HepG2 (cell line): ENCODE results near the gene CES5A. TPM values are rescaled to one million over a fixed set of nuclear protein-coding genes. Genes with fewer than 3 reads are reported as not detected.

Experiments
- ATAC-seq: fragments of 200-7000 bp; cut with Tn5 transposase; 3 replicates; pipeline ENCODE4 v1.9.1; 2020; ENCODE audit warnings: mild to moderate bottlenecking, moderate library complexity
- BruUV-seq: library from RNA; stranded (reverse); fragments of 400-500 nt; replicated peaks from 2 replicates; lab custom pipeline; 2021; lab: Mats Ljungman, UMichigan
- CTCF ChIA-PET: fragments of 300-600 bp; formaldehyde crosslinking; extraction: SDS; loops from one replicate; lab custom pipeline; 2021; ENCODE audit warnings: low total read pairs, inconsistent platforms, low intra/inter-chr PET ratio; lab: Yijun Ruan, JAX
- POLR2A ChIA-PET: fragments of 350-600 bp; sonication (Branson Sonifier 250); formaldehyde crosslinking; loops from one replicate; lab custom pipeline; 2020; ENCODE audit warnings: antibody characterized with exemption, inconsistent platforms; lab: Yijun Ruan, JAX
- DNase-seq: peaks from one replicate; pipeline ENCODE4 v3.0.0-alpha.2; 2015; ENCODE audit warnings: low spot score
- FAIRE-seq: peaks from 3 replicates; lab custom pipeline; 2011; peaks lifted over from hg19 to GRCh38; lab: Jason Lieb, UNC
- H2AFZ ChIP-seq: one replicate; pipeline ENCODE4 v1.6.1; 2011; ENCODE audit warnings: low read length, inconsistent platforms
- H3K27ac ChIP-seq: fragments of 300-600 bp; 3 replicates; pipeline ENCODE4 v1.8.0; 2011; ENCODE audit warnings: mixed run types, mild to moderate bottlenecking, mixed read lengths, low read length, inconsistent platforms; ENCODE audit not compliant: insufficient read depth; ENCODE audit errors: extremely low read length
- H3K27me3 ChIP-seq, 2 experiments: fragments of 200-600 bp in 1 of 2; 2 replicates in 1 of 2; 3 replicates in 1 of 2; pipeline versions ENCODE4 v1.6.0 to v1.8.0; 2011; ENCODE audit warnings: low read length in 2 of 2, mild to moderate bottlenecking in 2 of 2, moderate library complexity in 2 of 2, inconsistent platforms in 1 of 2; ENCODE audit not compliant: insufficient read depth in 2 of 2, control insufficient read depth in 1 of 2
- H3K36me3 ChIP-seq, 2 experiments: fragments of 200-600 bp in 1 of 2; replicated peaks in 1 of 2; 2 replicates in 1 of 2; 3 replicates in 1 of 2; pipeline versions ENCODE4 v1.5.1 to v1.8.0; 2011; ENCODE audit warnings: low read length in 2 of 2, inconsistent platforms in 1 of 2; ENCODE audit not compliant: insufficient read depth in 2 of 2, control insufficient read depth in 1 of 2
- H3K4me1 ChIP-seq: 2 replicates; pipeline ENCODE4 v1.5.1; 2012; ENCODE audit warnings: low read length, inconsistent platforms; ENCODE audit not compliant: insufficient read depth
- H3K4me2 ChIP-seq: 2 replicates; pipeline ENCODE4 v1.6.0; 2011; ENCODE audit warnings: low read depth, low read length, inconsistent platforms
- H3K4me3 ChIP-seq, 3 experiments: fragments of 200-600 bp in 1 of 3; sonication (generic), shearing (Covaris generic) in 1 of 3; replicated peaks in 1 of 3; 2 replicates each; pipeline ENCODE4 v1.5.1; 2011 to 2016; ENCODE audit warnings: low read length in 3 of 3, inconsistent platforms in 2 of 3, low read depth in 2 of 3, mild to moderate bottlenecking in 2 of 3, control low read depth in 1 of 3, mixed read lengths in 1 of 3; ENCODE audit not compliant: insufficient read depth in 1 of 3
- H3K79me2 ChIP-seq: one replicate; pipeline ENCODE4 v1.6.1; 2011; ENCODE audit warnings: low read length, inconsistent platforms; ENCODE audit not compliant: insufficient read depth
- H3K9ac ChIP-seq: 2 replicates; pipeline ENCODE4 v1.6.0; 2011; ENCODE audit warnings: mild to moderate bottlenecking, low read depth, low read length, inconsistent platforms; ENCODE audit not compliant: insufficient read depth
- H3K9me3 ChIP-seq: 2 replicates; pipeline ENCODE4 v1.5.1; 2012; ENCODE audit warnings: mild to moderate bottlenecking, low read length
- H4K20me1 ChIP-seq: 2 replicates; pipeline ENCODE4 v1.6.0; 2011; ENCODE audit warnings: inconsistent platforms, mild to moderate bottlenecking, low read length, moderate library complexity; ENCODE audit not compliant: insufficient read depth
- AHR ChIP-seq: IDR thresholded peaks from 2 replicates; pipeline ENCODE4 v1.6.1; 2018; ENCODE audit warnings: missing genetic modification reagents, missing compliant biosample characterization
- KLF16 ChIP-seq, 2 experiments: sonication (generic) in 1 of 2; formaldehyde crosslinking in 1 of 2; IDR thresholded peaks; 2 replicates each; pipeline versions ENCODE4 v1.6.1 to v1.8.0; 2016 to 2023; ENCODE audit warnings: missing genetic modification reagents in 2 of 2, missing compliant biosample characterization in 1 of 2
- RXRA ChIP-seq: sonication (generic); formaldehyde crosslinking; IDR thresholded peaks from 2 replicates; pipeline ENCODE4 v1.5.1; 2020; ENCODE audit warnings: missing genetic modification reagents
- ZNF570 ChIP-seq: sonication (generic); formaldehyde crosslinking; IDR thresholded peaks from 2 replicates; pipeline ENCODE4 v1.4.0; 2020; ENCODE audit warnings: mild to moderate bottlenecking, missing genetic modification reagents, borderline replicate concordance
- ZNF720 ChIP-seq: sonication (generic); formaldehyde crosslinking; IDR thresholded peaks from 2 replicates; pipeline ENCODE4 v1.4.0; 2020; ENCODE audit warnings: missing genetic modification reagents
- ZNF788 ChIP-seq: sonication (generic); formaldehyde crosslinking; IDR thresholded peaks from 2 replicates; pipeline ENCODE4 v1.5.0; 2020; ENCODE audit warnings: mild to moderate bottlenecking, missing genetic modification reagents, borderline replicate concordance
- WGBS: methylation state at CpG from one replicate; pipeline ENCODE4 v1.1.6; 2017; ENCODE audit warnings: low lambda C conversion rate; 5-methylcytosine and 5-hydroxymethylcytosine counted together
- in situ Hi-C: cut with HindIII; loops from 2 replicates; pipeline ENCODE4 v1.10.0; 2017; ENCODE audit warnings: low pct_unique_long_range_greater_than_20kb; ENCODE audit not compliant: extremely low pct_ligation_motif_present
- intact Hi-C: fragments of 100-400 bp; cut with micrococcal nuclease; formaldehyde crosslinking; loops from one replicate; pipeline ENCODE4 v1.10.0; 2022; ENCODE audit not compliant: unreplicated experiment
- polyA plus RNA-seq, 8 experiments: library from polyadenylated mRNA; depleted of rRNA in 3 of 8; stranded (reverse) in 7 of 8; unstranded in 1 of 8; fragments of >200 nt; fragmentation: Illumina TruSeq in 4 of 8; extraction: Trizol in 4 of 8; gene quantifications; 2 replicates each; pipeline versions ENCODE4 v1.2.1 to v1.2.3, GENCODE V29; 2011 to 2016; ENCODE audit warnings: low read depth in 4 of 8, missing spikeins in 1 of 8, mixed read lengths in 1 of 8; ENCODE audit not compliant: insufficient read depth in 1 of 8
- total RNA-seq, 5 experiments: library from RNA; depleted of rRNA; stranded (reverse); fragments of >200 nt; fragmentation: Illumina TruSeq; extraction: Trizol; gene quantifications; 2 replicates each; pipeline ENCODE4 v1.2.3, GENCODE V29; 2016; ENCODE audit warnings: low read depth in 1 of 5
- TF ChIP-seq, protein P1 (sequence below): sonication (generic); formaldehyde crosslinking; IDR thresholded peaks from 2 replicates; pipeline ENCODE4 v1.5.0; 2020; ENCODE audit warnings: missing genetic modification reagents
- TF ChIP-seq, protein P2 (sequence below): sonication (generic); formaldehyde crosslinking; IDR thresholded peaks from 2 replicates; pipeline ENCODE4 v1.5.0; 2020; ENCODE audit warnings: mild to moderate bottlenecking, missing genetic modification reagents

CES5A gene
- total and polyA plus RNA-seq, 2 of the 13 experiments (the other 11 are each of a cell fraction or from before 2014, with no cell fraction given): not detected

DNA sequence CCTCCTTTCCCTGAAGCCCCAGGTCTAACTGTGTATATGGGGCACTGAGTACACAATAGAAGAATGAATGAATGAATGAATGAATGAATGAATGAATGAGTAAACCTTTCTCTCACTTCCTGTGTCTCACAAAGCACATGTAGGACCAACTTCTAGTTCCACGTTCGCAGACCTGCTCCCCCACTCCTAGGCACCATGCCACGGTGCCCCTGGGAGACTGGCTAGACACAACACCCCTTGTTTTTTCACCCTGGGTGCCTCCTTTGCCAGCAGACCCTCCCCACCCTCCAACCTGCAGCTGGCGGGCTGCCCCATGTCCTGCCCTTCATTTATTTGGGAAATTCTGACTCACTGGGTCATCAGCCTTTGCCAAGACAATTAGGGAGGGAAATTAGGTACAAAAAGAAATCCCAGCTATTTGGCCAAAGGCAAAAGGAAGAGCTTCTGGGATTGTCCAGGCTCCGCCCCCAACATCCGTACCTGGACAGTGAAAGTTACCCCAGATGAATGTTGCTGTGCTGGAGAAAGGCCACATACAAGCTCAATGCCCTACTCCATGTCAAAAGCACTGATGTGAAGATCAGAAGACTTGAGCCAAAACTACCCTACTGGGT lies 50.0 kb downstream of the CES5A start:
- intact Hi-C loops (no loop called here), in situ Hi-C loops (no loop called here)
- FAIRE-seq (no peak), DNase-seq (no peak), ATAC-seq (no peak)
- BruUV-seq: no TSS peak
- POLR2A ChIA-PET: no interaction called here
- no peaks in the 10 kb centered on the region for H3K9me3 ChIP-seq
- 98% methylated on average over 6 of the region's 6 CpGs for WGBS
- no peaks in the 10 kb centered on the region for H4K20me1 ChIP-seq
- CTCF ChIA-PET: no interaction called here
- no peaks in the 10 kb centered on the region for H3K27me3 ChIP-seq
- no peak overlapping the region for H2AFZ ChIP-seq
- H3K36me3 ChIP-seq: peaks cover 10 to 57% of the 10 kb centered on the region in 2 experiments; a peak in 4 of 5 replicates
- H3K4me3 ChIP-seq: no peak overlapping the region
- H3K4me2 ChIP-seq: no peak overlapping the region
- no peaks in the 10 kb centered on the region for H3K4me1 ChIP-seq
- H3K79me2 ChIP-seq: no peaks in the 10 kb centered on the region
- TF ChIP-seq, protein P1, sequence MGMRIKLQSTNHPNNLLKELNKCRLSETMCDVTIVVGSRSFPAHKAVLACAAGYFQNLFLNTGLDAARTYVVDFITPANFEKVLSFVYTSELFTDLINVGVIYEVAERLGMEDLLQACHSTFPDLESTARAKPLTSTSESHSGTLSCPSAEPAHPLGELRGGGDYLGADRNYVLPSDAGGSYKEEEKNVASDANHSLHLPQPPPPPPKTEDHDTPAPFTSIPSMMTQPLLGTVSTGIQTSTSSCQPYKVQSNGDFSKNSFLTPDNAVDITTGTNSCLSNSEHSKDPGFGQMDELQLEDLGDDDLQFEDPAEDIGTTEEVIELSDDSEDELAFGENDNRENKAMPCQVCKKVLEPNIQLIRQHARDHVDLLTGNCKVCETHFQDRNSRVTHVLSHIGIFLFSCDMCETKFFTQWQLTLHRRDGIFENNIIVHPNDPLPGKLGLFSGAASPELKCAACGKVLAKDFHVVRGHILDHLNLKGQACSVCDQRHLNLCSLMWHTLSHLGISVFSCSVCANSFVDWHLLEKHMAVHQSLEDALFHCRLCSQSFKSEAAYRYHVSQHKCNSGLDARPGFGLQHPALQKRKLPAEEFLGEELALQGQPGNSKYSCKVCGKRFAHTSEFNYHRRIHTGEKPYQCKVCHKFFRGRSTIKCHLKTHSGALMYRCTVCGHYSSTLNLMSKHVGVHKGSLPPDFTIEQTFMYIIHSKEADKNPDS (CRISPR knock-in tag): no peak
- H3K9ac ChIP-seq: no peak overlapping the region
- no peak overlapping the region for H3K27ac ChIP-seq

DNA sequence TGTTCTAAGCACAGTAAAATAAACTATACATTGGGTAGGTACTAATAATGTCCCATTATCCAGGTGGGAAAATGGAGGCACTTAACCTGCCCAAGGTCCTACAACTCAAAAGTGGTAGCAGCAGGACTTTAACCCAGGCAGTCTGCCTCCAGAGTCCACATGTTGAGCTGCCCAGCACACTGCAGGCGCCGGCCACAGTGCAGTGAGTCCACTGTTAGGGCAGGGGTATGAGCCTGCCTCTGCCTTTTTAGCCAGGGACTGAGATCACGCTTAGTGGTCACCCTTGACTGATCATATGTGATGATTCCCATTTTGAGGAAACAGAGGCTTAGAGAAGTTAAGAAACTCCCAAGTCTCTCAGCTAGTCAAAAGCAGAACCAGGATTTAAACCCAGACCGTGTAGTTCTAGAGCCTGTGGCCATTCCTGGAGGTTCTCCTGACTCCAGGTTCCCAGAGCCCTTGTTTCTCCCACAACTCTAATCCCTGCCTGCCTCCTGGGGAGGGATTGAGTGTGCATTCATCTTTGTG lies 50.6 kb downstream of the CES5A start:
- FAIRE-seq: no peak
- no peak for ATAC-seq
- no peak overlapping the region for H3K4me2 ChIP-seq
- DNase-seq: no peak
- 100% methylated on average over 2 of the region's 4 CpGs for WGBS
- no peaks in the 10 kb centered on the region for H3K27me3 ChIP-seq
- H3K9ac ChIP-seq: no peak overlapping the region
- ChIA-PET CTCF (no interaction called here), POLR2A (no interaction called here)
- no TSS peak for BruUV-seq
- no peak overlapping the region for H3K27ac ChIP-seq
- intact Hi-C loops: no loop called here
- no peaks in the 10 kb centered on the region for H4K20me1 ChIP-seq
- H3K4me1 ChIP-seq: no peaks in the 10 kb centered on the region
- H3K4me3 ChIP-seq: no peak overlapping the region
- in situ Hi-C loops: no loop called here
- H3K9me3 ChIP-seq: no peaks in the 10 kb centered on the region
- no peaks in the 10 kb centered on the region for H3K79me2 ChIP-seq
- TF ChIP-seq, protein P2, sequence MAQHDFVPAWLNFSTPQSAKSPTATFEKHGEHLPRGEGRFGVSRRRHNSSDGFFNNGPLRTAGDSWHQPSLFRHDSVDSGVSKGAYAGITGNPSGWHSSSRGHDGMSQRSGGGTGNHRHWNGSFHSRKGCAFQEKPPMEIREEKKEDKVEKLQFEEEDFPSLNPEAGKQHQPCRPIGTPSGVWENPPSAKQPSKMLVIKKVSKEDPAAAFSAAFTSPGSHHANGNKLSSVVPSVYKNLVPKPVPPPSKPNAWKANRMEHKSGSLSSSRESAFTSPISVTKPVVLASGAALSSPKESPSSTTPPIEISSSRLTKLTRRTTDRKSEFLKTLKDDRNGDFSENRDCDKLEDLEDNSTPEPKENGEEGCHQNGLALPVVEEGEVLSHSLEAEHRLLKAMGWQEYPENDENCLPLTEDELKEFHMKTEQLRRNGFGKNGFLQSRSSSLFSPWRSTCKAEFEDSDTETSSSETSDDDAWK (CRISPR knock-in tag): no peak
- TF ChIP-seq ZNF720 (CRISPR knock-in tag) (no peak), ZNF570 (CRISPR knock-in tag) (no peak), KLF16 (CRISPR knock-in tag; IDR thresholded peaks at IDR 0.05) (no peak), RXRA (no peak), AHR (CRISPR knock-in tag) (no peak), ZNF788 (CRISPR knock-in tag) (no peak)
- peaks cover 12 to 61% of the 10 kb centered on the region in 2 experiments; a peak in 4 of 5 replicates for H3K36me3 ChIP-seq
- no peak overlapping the region for H2AFZ ChIP-seq
